K562 (cell line): ENCODE results near the gene SNX1. TPM values are rescaled to one million over a fixed set of nuclear protein-coding genes. Genes with fewer than 3 reads are reported as not detected.

Source experiments
- BRF2 ChIP-seq: IDR thresholded peaks from 3 replicates; pipeline ENCODE4 v1.6.1; 2011; ENCODE audit warnings: borderline replicate concordance, mild to moderate bottlenecking; ENCODE audit not compliant: insufficient read length, insufficient read depth
- CREBBP ChIP-seq: IDR thresholded peaks from one replicate; pipeline ENCODE4 v1.6.1; 2012; ENCODE audit warnings: low read depth, mild to moderate bottlenecking, control low read depth, inconsistent platforms, low read length
- NCOA1 ChIP-seq: fragments of 450-650 bp; IDR thresholded peaks from 2 replicates; pipeline ENCODE4 v1.6.1; 2016; ENCODE audit warnings: low read depth
- NCOR1 ChIP-seq: fragments of 450-650 bp; IDR thresholded peaks from 2 replicates; pipeline ENCODE4 v1.6.1; 2016; ENCODE audit warnings: mild to moderate bottlenecking, moderate library complexity
- RFX7 ChIP-seq: fragments of 250-450 bp; sonication (Bioruptor Pico); IDR thresholded peaks from 2 replicates; pipeline ENCODE4 v1.5.1; 2021; ENCODE audit warnings: mild to moderate bottlenecking
- SMAD3 ChIP-seq: fragments of 450-650 bp; formaldehyde crosslinking; conservative IDR thresholded peaks from 2 replicates; pipeline ENCODE4 v1.4.0; 2020; ENCODE audit warnings: mild to moderate bottlenecking
- THRA ChIP-seq: fragments of 450-650 bp; IDR thresholded peaks from 2 replicates; pipeline ENCODE4 v1.6.1; 2017; ENCODE audit warnings: mild to moderate bottlenecking, moderate library complexity
- ZBTB1 ChIP-seq: sonication (generic); formaldehyde crosslinking; IDR thresholded peaks from 2 replicates; pipeline ENCODE4 v1.8.1; 2023; ENCODE audit warnings: missing genetic modification reagents, low read depth, mild to moderate bottlenecking, borderline replicate concordance
- ZNF584 ChIP-seq: fragments of 200-800 bp; sonication (Bioruptor generic); IDR thresholded peaks from 2 replicates; pipeline ENCODE4 v1.6.1; 2016; ENCODE audit warnings: low read depth, mild to moderate bottlenecking, missing genetic modification characterization, missing compliant biosample characterization
- ZNF77 ChIP-seq: fragments of 250-450 bp; sonication (Bioruptor Pico); IDR thresholded peaks from 2 replicates; pipeline ENCODE4 v1.5.0; 2020
- polyA plus RNA-seq, 8 experiments: library from polyadenylated mRNA; depleted of rRNA in 4 of 8; stranded (reverse) in 5 of 8; unstranded in 3 of 8; fragments of >200 nt; fragmentation: Nextera tagmentation in 2 of 8; fragmentation: Illumina TruSeq in 1 of 8; extraction: Ambion mirVana in 2 of 8; extraction: Trizol in 1 of 8; gene quantifications; 2 replicates each; pipeline versions ENCODE4 v1.2.1 to v1.2.3, GENCODE V29; 2011 to 2014; ENCODE audit warnings: inconsistent platforms in 1 of 8, missing spikeins in 1 of 8
- total RNA-seq, 7 experiments: library from RNA; depleted of rRNA in 6 of 7; stranded (reverse); fragments of >200 nt in 6 of 7; fragmentation: Illumina TruSeq in 2 of 7; extraction: Trizol in 2 of 7; gene quantifications; 2 replicates each; pipeline versions ENCODE4 v1.2.1 to v1.2.3, GENCODE V29; 2011 to 2021; ENCODE audit warnings: low replicate concordance in 1 of 7
- TF ChIP-seq, protein P1 (sequence below), 2 experiments: fragments of 450-650 bp in 1 of 2; sonication (generic) in 1 of 2; formaldehyde crosslinking in 1 of 2; IDR thresholded peaks; 2 replicates each; pipeline versions ENCODE4 v1.7.1 to v1.9.0; 2016 to 2022; ENCODE audit warnings: inconsistent platforms in 1 of 2, mild to moderate bottlenecking in 1 of 2, missing genetic modification reagents in 1 of 2
- TF ChIP-seq, protein P2 (sequence below): sonication (generic); formaldehyde crosslinking; IDR thresholded peaks from 2 replicates; pipeline ENCODE4 v1.8.1; 2023; ENCODE audit warnings: mild to moderate bottlenecking, missing genetic modification reagents
- TF ChIP-seq, protein P3 (sequence below): sonication (generic); formaldehyde crosslinking; IDR thresholded peaks from 2 replicates; pipeline ENCODE4 v1.8.1; 2022; ENCODE audit warnings: missing genetic modification reagents

SNX1 gene
- total and polyA plus RNA-seq, 9 of the 15 experiments (the other 6 are each of a cell fraction or from before 2014, with no cell fraction given): 11.0 to 105 (median 59.9) TPM

- TF ChIP-seq, protein P1, sequence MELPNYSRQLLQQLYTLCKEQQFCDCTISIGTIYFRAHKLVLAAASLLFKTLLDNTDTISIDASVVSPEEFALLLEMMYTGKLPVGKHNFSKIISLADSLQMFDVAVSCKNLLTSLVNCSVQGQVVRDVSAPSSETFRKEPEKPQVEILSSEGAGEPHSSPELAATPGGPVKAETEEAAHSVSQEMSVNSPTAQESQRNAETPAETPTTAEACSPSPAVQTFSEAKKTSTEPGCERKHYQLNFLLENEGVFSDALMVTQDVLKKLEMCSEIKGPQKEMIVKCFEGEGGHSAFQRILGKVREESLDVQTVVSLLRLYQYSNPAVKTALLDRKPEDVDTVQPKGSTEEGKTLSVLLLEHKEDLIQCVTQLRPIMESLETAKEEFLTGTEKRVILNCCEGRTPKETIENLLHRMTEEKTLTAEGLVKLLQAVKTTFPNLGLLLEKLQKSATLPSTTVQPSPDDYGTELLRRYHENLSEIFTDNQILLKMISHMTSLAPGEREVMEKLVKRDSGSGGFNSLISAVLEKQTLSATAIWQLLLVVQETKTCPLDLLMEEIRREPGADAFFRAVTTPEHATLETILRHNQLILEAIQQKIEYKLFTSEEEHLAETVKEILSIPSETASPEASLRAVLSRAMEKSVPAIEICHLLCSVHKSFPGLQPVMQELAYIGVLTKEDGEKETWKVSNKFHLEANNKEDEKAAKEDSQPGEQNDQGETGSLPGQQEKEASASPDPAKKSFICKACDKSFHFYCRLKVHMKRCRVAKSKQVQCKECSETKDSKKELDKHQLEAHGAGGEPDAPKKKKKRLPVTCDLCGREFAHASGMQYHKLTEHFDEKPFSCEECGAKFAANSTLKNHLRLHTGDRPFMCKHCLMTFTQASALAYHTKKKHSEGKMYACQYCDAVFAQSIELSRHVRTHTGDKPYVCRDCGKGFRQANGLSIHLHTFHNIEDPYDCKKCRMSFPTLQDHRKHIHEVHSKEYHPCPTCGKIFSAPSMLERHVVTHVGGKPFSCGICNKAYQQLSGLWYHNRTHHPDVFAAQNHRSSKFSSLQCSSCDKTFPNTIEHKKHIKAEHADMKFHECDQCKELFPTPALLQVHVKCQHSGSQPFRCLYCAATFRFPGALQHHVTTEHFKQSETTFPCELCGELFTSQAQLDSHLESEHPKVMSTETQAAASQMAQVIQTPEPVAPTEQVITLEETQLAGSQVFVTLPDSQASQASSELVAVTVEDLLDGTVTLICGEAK (IDR thresholded peaks at IDR 0.05): no peak
- TF ChIP-seq, protein P1 (CRISPR knock-in tag; IDR thresholded peaks at IDR 0.05): 0 out of 2 replicates have a peak, but pooled peaks have one; percentile 28
- TF ChIP-seq NCOA1 (0 out of 2 replicates have a peak, but pooled peaks have one; percentile 64), ZNF584 (CRISPR knock-in tag) (no peak), ZNF77 (no peak), NCOR1 (0 out of 2 replicates have a peak, but pooled peaks have one; percentile 3), RFX7 (no peak), BRF2 (no peak), THRA (no peak), ZBTB1 (CRISPR knock-in tag) (no peak), SMAD3 (no peak), CREBBP (no peak)
- TF ChIP-seq, protein P2, sequence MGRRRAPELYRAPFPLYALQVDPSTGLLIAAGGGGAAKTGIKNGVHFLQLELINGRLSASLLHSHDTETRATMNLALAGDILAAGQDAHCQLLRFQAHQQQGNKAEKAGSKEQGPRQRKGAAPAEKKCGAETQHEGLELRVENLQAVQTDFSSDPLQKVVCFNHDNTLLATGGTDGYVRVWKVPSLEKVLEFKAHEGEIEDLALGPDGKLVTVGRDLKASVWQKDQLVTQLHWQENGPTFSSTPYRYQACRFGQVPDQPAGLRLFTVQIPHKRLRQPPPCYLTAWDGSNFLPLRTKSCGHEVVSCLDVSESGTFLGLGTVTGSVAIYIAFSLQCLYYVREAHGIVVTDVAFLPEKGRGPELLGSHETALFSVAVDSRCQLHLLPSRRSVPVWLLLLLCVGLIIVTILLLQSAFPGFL (CRISPR knock-in tag): no peak
- TF ChIP-seq, protein P3, sequence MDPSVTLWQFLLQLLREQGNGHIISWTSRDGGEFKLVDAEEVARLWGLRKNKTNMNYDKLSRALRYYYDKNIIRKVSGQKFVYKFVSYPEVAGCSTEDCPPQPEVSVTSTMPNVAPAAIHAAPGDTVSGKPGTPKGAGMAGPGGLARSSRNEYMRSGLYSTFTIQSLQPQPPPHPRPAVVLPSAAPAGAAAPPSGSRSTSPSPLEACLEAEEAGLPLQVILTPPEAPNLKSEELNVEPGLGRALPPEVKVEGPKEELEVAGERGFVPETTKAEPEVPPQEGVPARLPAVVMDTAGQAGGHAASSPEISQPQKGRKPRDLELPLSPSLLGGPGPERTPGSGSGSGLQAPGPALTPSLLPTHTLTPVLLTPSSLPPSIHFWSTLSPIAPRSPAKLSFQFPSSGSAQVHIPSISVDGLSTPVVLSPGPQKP (CRISPR knock-in tag): no peak
These were observed 66.7 kb downstream of the SNX1 start (continued) for GRCh38 chr15:64162478-64162868.
